K562 (cell line): ENCODE data around the gene DEDD2. TPM values are rescaled to one million over a fixed set of nuclear protein-coding genes. Genes with fewer than 3 reads are reported as not detected.

Experiments
- ARHGAP35 ChIP-seq: fragments of 450-650 bp; IDR thresholded peaks from 2 replicates; pipeline ENCODE4 v1.6.1; 2018; ENCODE audit not compliant: partially characterized antibody
- BRD4 ChIP-seq: fragments of 200-600 bp; sonication (generic); IDR thresholded peaks from 2 replicates; pipeline ENCODE4 v1.6.1; 2017; ENCODE audit warnings: inconsistent platforms
- CTBP1 ChIP-seq: fragments of 450-650 bp; IDR thresholded peaks from 2 replicates; pipeline ENCODE4 v1.6.1; 2016; ENCODE audit warnings: borderline replicate concordance
- KDM5B ChIP-seq: fragments of 200-600 bp; sonication (generic); IDR thresholded peaks from 2 replicates; pipeline ENCODE4 v1.6.1; 2012; ENCODE audit warnings: low read depth, mild to moderate bottlenecking, moderate library complexity, low read length, control low read depth, inconsistent platforms; ENCODE audit not compliant: insufficient replicate concordance
- KHSRP ChIP-seq: fragments of 450-650 bp; IDR thresholded peaks from 2 replicates; pipeline ENCODE4 v1.6.1; 2017
- KLF1 ChIP-seq: fragments of 450-650 bp; IDR thresholded peaks from 2 replicates; pipeline ENCODE4 v1.6.1; 2016; ENCODE audit warnings: missing genetic modification characterization, missing compliant biosample characterization
- MAFG ChIP-seq: fragments of 450-650 bp; conservative IDR thresholded peaks from 2 replicates; pipeline ENCODE4 v1.6.1; 2016; ENCODE audit warnings: missing genetic modification characterization, missing compliant biosample characterization
- MTA1 ChIP-seq: fragments of 450-650 bp; IDR thresholded peaks from 2 replicates; pipeline ENCODE4 v1.6.1; 2017; ENCODE audit warnings: borderline replicate concordance
- NFE2L1 ChIP-seq: fragments of 450-650 bp; IDR thresholded peaks from 2 replicates; pipeline ENCODE4 v1.6.1; 2016; ENCODE audit warnings: missing genetic modification characterization, low read depth, mild to moderate bottlenecking, missing compliant biosample characterization, moderate library complexity, borderline replicate concordance
- NR4A1 ChIP-seq, 2 experiments: fragments of 250-450 bp in 1 of 2; fragments of 450-650 bp in 1 of 2; sonication (Bioruptor Pico) in 1 of 2; IDR thresholded peaks; 2 replicates each; pipeline versions ENCODE4 v1.4.0 to v1.6.1; 2016 to 2020; ENCODE audit warnings: mild to moderate bottlenecking in 2 of 2, missing compliant biosample characterization in 1 of 2, missing genetic modification characterization in 1 of 2, moderate library complexity in 1 of 2
- NRF1 ChIP-seq, 2 experiments: fragments of 450-650 bp; IDR thresholded peaks in 1 of 2; conservative IDR thresholded peaks in 1 of 2; 2 replicates each; pipeline ENCODE4 v1.6.1; 2014; ENCODE audit warnings: mild to moderate bottlenecking in 2 of 2
- TAF7 ChIP-seq: fragments of 450-650 bp; IDR thresholded peaks from 2 replicates; pipeline ENCODE4 v1.6.1; 2016; ENCODE audit warnings: missing genetic modification characterization, missing compliant biosample characterization
- TCF3 ChIP-seq: sonication (generic); formaldehyde crosslinking; IDR thresholded peaks from 2 replicates; pipeline ENCODE4 v1.4.0; 2020; ENCODE audit warnings: mild to moderate bottlenecking, missing genetic modification reagents
- TGIF2 ChIP-seq: sonication (generic); formaldehyde crosslinking; IDR thresholded peaks from 2 replicates; pipeline ENCODE4 v1.8.1; 2022; ENCODE audit warnings: mild to moderate bottlenecking, missing genetic modification reagents, moderate library complexity
- YBX1 ChIP-seq: fragments of 450-650 bp; IDR thresholded peaks from 2 replicates; pipeline ENCODE4 v1.7.1; 2016; ENCODE audit warnings: mild to moderate bottlenecking
- ZBTB2 ChIP-seq: fragments of 450-650 bp; IDR thresholded peaks from 2 replicates; pipeline ENCODE4 v1.6.1; 2016; ENCODE audit warnings: antibody characterized with exemption
- ZC3H4 ChIP-seq: sonication (generic); formaldehyde crosslinking; IDR thresholded peaks from 2 replicates; pipeline ENCODE4 v1.9.0; 2021; ENCODE audit warnings: missing genetic modification reagents, borderline replicate concordance
- ZKSCAN3 ChIP-seq: fragments of 250-450 bp; sonication (Bioruptor Pico); IDR thresholded peaks from 2 replicates; pipeline ENCODE4 v1.4.0; 2020
- ZNF124 ChIP-seq: sonication (generic); formaldehyde crosslinking; IDR thresholded peaks from 2 replicates; pipeline ENCODE4 v1.8.1; 2022; ENCODE audit warnings: missing genetic modification reagents
- polyA plus RNA-seq, 8 experiments: library from polyadenylated mRNA; depleted of rRNA in 4 of 8; stranded (reverse) in 5 of 8; unstranded in 3 of 8; fragments of >200 nt; fragmentation: Nextera tagmentation in 2 of 8; fragmentation: Illumina TruSeq in 1 of 8; extraction: Ambion mirVana in 2 of 8; extraction: Trizol in 1 of 8; gene quantifications; 2 replicates each; pipeline versions ENCODE4 v1.2.1 to v1.2.3, GENCODE V29; 2011 to 2014; ENCODE audit warnings: inconsistent platforms in 1 of 8, missing spikeins in 1 of 8
- total RNA-seq, 7 experiments: library from RNA; depleted of rRNA in 6 of 7; stranded (reverse); fragments of >200 nt in 6 of 7; fragmentation: Illumina TruSeq in 2 of 7; extraction: Trizol in 2 of 7; gene quantifications; 2 replicates each; pipeline versions ENCODE4 v1.2.1 to v1.2.3, GENCODE V29; 2011 to 2021; ENCODE audit warnings: low replicate concordance in 1 of 7
- TF ChIP-seq, protein P1 (sequence below): fragments of 150-350 bp; conservative IDR thresholded peaks from 2 replicates; pipeline ENCODE4 v1.6.1; 2014; ENCODE audit warnings: low read length
- TF ChIP-seq, protein P2 (sequence below): fragments of 450-650 bp; IDR thresholded peaks from 2 replicates; pipeline ENCODE4 v1.6.1; 2018; ENCODE audit not compliant: partially characterized antibody

DEDD2 gene
- total and polyA plus RNA-seq, 9 of the 15 experiments (the other 6 are each of a cell fraction or from before 2014, with no cell fraction given), result 4.3 to 43.0 (median 29.2) TPM

DNA sequence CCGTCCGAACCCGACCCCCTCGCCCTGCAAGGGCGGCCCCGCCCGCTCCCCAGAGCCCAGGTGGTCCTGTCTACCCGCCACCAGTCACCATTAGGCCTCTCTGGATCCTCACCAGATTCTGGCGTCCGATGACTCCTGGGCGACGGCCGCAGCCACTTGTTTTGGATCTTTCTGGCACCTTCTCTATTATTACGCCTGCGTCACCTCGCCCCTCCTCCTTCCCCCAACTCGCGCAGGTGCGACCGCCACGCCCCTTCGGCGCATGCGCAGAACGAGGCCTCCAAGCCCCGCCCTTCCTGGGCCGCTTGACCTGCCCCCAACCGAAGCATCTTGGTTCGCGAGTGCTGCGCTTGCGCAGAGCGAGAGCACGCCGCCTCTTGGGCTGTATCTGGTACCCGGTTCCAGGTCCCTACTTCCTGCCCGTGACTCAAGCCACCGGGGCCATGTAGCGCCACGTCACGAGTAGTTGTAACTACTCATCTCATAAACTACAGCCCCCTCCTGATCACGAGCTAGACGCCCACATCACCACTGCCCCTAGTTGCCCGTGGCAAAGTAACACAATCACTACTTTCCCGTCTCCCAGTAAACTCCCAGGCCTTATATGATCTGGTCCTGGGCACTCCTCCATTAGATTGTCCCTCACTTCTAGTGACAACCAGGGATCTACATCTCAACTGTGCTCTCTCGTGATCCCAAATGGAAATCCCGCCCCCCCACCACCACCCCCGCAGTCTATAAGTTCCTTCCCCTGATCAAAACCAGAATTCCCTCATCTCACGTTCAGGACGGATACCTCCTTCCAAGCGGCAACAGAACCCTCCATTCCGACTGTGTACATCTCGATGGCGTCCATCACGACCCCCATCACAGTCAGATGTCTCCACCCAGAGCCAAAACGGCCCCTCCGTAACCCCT is at the start of gene DEDD2 (continued):
- TF ChIP-seq ZBTB2 (peak; percentile 100), NFE2L1 (no peak), TGIF2 (CRISPR knock-in tag) (no peak), TCF3 (no peak; the same call in 1 of the 2 replicates), TAF7 (tag) (no peak), KDM5B (peak; percentile 84), YBX1 (no peak), NRF1 (conservative IDR thresholded peaks at IDR 0.05 in 1 of 2, IDR thresholded peaks at IDR 0.05 in 1 of 2) (peak; percentile 100), ZKSCAN3 (no peak), ZNF124 (CRISPR knock-in tag) (no peak), CTBP1 (peak; percentile 87), KLF1 (peak; percentile 100), KHSRP (no peak), MTA1 (no peak), NR4A1 (CRISPR knock-in tag; IDR thresholded peaks at IDR 0.05) (no peak), NR4A1 (tag; IDR thresholded peaks at IDR 0.05) (0 out of 2 replicates have a peak, but pooled peaks have one; percentile 19), ARHGAP35 (no peak), BRD4 (no peak), MAFG (no peak), ZC3H4 (CRISPR knock-in tag) (no peak)
- TF ChIP-seq, protein P1, sequence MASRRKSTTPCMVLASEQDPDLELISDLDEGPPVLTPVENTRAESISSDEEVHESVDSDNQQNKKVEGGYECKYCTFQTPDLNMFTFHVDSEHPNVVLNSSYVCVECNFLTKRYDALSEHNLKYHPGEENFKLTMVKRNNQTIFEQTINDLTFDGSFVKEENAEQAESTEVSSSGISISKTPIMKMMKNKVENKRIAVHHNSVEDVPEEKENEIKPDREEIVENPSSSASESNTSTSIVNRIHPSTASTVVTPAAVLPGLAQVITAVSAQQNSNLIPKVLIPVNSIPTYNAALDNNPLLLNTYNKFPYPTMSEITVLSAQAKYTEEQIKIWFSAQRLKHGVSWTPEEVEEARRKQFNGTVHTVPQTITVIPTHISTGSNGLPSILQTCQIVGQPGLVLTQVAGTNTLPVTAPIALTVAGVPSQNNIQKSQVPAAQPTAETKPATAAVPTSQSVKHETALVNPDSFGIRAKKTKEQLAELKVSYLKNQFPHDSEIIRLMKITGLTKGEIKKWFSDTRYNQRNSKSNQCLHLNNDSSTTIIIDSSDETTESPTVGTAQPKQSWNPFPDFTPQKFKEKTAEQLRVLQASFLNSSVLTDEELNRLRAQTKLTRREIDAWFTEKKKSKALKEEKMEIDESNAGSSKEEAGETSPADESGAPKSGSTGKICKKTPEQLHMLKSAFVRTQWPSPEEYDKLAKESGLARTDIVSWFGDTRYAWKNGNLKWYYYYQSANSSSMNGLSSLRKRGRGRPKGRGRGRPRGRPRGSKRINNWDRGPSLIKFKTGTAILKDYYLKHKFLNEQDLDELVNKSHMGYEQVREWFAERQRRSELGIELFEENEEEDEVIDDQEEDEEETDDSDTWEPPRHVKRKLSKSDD, result no peak
- TF ChIP-seq, protein P2, sequence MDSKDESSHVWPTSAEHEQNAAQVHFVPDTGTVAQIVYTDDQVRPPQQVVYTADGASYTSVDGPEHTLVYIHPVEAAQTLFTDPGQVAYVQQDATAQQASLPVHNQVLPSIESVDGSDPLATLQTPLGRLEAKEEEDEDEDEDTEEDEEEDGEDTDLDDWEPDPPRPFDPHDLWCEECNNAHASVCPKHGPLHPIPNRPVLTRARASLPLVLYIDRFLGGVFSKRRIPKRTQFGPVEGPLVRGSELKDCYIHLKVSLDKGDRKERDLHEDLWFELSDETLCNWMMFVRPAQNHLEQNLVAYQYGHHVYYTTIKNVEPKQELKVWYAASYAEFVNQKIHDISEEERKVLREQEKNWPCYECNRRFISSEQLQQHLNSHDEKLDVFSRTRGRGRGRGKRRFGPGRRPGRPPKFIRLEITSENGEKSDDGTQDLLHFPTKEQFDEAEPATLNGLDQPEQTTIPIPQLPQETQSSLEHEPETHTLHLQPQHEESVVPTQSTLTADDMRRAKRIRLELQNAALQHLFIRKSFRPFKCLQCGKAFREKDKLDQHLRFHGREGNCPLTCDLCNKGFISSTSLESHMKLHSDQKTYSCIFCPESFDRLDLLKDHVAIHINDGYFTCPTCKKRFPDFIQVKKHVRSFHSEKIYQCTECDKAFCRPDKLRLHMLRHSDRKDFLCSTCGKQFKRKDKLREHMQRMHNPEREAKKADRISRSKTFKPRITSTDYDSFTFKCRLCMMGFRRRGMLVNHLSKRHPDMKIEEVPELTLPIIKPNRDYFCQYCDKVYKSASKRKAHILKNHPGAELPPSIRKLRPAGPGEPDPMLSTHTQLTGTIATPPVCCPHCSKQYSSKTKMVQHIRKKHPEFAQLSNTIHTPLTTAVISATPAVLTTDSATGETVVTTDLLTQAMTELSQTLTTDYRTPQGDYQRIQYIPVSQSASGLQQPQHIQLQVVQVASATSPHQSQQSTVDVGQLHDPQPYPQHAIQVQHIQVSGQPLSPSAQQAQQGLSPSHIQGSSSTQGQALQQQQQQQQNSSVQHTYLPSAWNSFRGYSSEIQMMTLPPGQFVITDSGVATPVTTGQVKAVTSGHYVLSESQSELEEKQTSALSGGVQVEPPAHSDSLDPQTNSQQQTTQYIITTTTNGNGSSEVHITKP, result no peak
